Measurements from ENCODE around the gene MTURN.

DNA sequence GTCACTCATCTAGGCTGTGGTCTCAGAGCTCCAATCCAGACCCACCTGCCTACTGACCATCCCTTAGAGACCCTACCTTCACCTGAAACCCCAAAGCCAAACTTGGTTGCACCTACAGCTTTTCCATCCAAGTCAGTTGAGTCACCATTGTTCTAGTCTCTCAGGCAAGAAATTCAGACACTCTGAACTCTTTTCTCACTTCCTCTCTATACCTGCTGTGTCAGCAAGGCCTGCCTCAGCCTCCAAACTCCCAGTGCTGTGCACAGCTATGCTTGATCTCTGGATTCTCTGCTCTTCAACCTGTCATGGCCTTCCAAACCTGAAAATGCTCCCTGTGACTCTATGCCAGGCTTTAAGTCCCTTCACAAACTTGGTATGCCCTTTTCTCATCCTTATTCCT lies 47.4 kb upstream of the MTURN start:
- TF ChIP-seq EZH2 (IDR thresholded peaks at IDR 0.05; ENCODE audit: low read length) (no peak), CTCF (optimal IDR thresholded peaks at IDR 0.05 in 1 of 3, IDR thresholded peaks at IDR 0.05 in 1 of 3, conservative IDR thresholded peaks at IDR 0.05 in 1 of 3; ENCODE audit: extremely low read depth in 1 of 3, insufficient read depth in 2 of 3, low read length in 3 of 3) (no peak)
